ENCODE results near the gene LOXL3.

Gene LOXL3

DNA sequence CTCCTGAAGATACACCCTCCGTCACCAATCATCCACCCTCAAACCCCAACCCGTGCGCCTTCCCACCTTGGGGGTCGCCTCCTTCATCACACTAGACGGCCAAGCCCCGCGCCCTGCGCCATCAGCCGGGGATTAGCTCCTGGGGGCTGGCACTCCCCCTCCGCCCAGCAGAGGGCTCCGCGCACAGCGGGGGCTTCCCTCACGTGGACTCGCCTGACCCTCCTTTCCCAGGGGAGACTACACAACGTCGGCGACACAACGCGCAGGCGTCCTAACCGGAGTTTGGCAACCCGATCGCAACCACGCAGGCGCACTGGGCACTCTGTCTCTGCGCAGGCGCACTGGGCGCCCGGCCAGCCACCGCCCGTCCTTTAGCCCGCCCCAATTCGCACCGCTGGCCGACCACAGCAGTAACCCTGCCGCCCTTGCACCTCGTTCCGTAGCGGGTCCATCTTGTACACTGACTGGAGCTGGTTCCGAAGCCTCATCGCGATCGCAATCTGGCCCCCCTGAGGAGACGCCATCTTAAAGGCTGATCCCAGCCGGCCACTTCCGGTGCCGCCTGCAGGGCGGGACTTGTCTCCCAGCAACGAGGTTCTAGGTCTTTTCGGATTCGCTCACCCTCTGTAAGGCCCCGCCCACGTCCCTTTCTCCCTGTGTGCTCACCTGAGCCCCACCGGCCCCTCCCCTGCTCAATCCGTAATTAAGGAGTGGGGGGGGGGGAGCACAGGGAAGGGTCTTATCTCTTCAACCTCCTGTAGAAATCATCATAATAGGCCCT is 46.4 kb downstream of the LOXL3 start, which contains the start of gene PCGF1 (continued):
- TF ChIP-seq ZBTB11 (tag by site-specific recombination; conservative IDR thresholded peaks at IDR 0.05; ENCODE audit: low read depth): no peak
- peak; percentile 92 for TF ChIP-seq PRDM10 (tag by site-specific recombination; IDR thresholded peaks at IDR 0.05)
- no peak for TF ChIP-seq ZNF621 (tag by site-specific recombination; IDR thresholded peaks at IDR 0.05)
- TF ChIP-seq ZNF747 (tag by site-specific recombination; IDR thresholded peaks at IDR 0.05): no peak
- peak; percentile 92 for TF ChIP-seq ZIC2 (tag by site-specific recombination; IDR thresholded peaks at IDR 0.05)
- peak; percentile 67 for TF ChIP-seq ZEB2 (tag by site-specific recombination; IDR thresholded peaks at IDR 0.05)
- TF ChIP-seq ZNF174 (tag by site-specific recombination; IDR thresholded peaks at IDR 0.05): no peak
- TF ChIP-seq ZNF600 (tag by site-specific recombination; IDR thresholded peaks at IDR 0.05): peak; percentile 64
- TF ChIP-seq OSR2 (tag by site-specific recombination; IDR thresholded peaks at IDR 0.05): peak; percentile 13; the same call in 1 of the 2 replicates
- TF ChIP-seq ZNF830 (tag by site-specific recombination; IDR thresholded peaks at IDR 0.05; ENCODE audit: low read depth): no peak
- peak; percentile 46; the same call in 1 of the 2 replicates for TF ChIP-seq BCL11B (tag by site-specific recombination; IDR thresholded peaks at IDR 0.05; ENCODE audit: low read depth)
- no peak for TF ChIP-seq ZNF624 (tag by site-specific recombination; IDR thresholded peaks at IDR 0.05)
- TF ChIP-seq ZNF677 (tag by site-specific recombination; IDR thresholded peaks at IDR 0.05): no peak
- no peak; the same call in 1 of the 2 replicates for TF ChIP-seq KLF10 (tag by site-specific recombination; IDR thresholded peaks at IDR 0.05)
- TF ChIP-seq ZNF585B (tag by site-specific recombination; IDR thresholded peaks at IDR 0.05): peak; percentile 9; the same call in 1 of the 2 replicates
- no peak for TF ChIP-seq ZNF133 (tag by site-specific recombination; IDR thresholded peaks at IDR 0.05)
- TF ChIP-seq SETDB1 (IDR thresholded peaks at IDR 0.05; ENCODE audit: insufficient read length, low read length): no peak
- no peak for TF ChIP-seq ZSCAN16 (tag by site-specific recombination; IDR thresholded peaks at IDR 0.05)
- TF ChIP-seq, protein P1, sequence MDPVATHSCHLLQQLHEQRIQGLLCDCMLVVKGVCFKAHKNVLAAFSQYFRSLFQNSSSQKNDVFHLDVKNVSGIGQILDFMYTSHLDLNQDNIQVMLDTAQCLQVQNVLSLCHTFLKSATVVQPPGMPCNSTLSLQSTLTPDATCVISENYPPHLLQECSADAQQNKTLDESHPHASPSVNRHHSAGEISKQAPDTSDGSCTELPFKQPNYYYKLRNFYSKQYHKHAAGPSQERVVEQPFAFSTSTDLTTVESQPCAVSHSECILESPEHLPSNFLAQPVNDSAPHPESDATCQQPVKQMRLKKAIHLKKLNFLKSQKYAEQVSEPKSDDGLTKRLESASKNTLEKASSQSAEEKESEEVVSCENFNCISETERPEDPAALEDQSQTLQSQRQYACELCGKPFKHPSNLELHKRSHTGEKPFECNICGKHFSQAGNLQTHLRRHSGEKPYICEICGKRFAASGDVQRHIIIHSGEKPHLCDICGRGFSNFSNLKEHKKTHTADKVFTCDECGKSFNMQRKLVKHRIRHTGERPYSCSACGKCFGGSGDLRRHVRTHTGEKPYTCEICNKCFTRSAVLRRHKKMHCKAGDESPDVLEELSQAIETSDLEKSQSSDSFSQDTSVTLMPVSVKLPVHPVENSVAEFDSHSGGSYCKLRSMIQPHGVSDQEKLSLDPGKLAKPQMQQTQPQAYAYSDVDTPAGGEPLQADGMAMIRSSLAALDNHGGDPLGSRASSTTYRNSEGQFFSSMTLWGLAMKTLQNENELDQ (tag by site-specific recombination; IDR thresholded peaks at IDR 0.05; ENCODE audit: low read depth): no peak
- no peak for TF ChIP-seq ZNF223 (tag by site-specific recombination; IDR thresholded peaks at IDR 0.05)
- TF ChIP-seq ZSCAN5A (tag by site-specific recombination; IDR thresholded peaks at IDR 0.05): no peak
- TF ChIP-seq, protein P2, sequence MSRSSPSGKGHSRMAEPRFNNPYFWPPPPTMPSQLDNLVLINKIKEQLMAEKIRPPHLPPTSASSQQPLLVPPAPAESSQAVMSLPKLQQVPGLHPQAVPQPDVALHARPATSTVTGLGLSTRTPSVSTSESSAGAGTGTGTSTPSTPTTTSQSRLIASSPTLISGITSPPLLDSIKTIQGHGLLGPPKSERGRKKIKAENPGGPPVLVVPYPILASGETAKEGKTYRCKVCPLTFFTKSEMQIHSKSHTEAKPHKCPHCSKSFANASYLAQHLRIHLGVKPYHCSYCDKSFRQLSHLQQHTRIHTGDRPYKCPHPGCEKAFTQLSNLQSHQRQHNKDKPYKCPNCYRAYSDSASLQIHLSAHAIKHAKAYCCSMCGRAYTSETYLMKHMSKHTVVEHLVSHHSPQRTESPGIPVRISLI (tag by site-specific recombination; IDR thresholded peaks at IDR 0.05): no peak
- TF ChIP-seq SP3 (tag by site-specific recombination; IDR thresholded peaks at IDR 0.05): peak; percentile 86
- no peak for TF ChIP-seq HOXC10 (CRISPR knock-in tag; IDR thresholded peaks at IDR 0.05)
- TF ChIP-seq, protein P3, sequence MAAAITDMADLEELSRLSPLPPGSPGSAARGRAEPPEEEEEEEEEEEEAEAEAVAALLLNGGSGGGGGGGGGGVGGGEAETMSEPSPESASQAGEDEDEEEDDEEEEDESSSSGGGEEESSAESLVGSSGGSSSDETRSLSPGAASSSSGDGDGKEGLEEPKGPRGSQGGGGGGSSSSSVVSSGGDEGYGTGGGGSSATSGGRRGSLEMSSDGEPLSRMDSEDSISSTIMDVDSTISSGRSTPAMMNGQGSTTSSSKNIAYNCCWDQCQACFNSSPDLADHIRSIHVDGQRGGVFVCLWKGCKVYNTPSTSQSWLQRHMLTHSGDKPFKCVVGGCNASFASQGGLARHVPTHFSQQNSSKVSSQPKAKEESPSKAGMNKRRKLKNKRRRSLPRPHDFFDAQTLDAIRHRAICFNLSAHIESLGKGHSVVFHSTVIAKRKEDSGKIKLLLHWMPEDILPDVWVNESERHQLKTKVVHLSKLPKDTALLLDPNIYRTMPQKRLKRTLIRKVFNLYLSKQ (tag by site-specific recombination; IDR thresholded peaks at IDR 0.05; ENCODE audit: borderline replicate concordance): no peak
- TF ChIP-seq PRDM1 (tag by site-specific recombination; IDR thresholded peaks at IDR 0.05): no peak
- no peak for TF ChIP-seq ZFP41 (tag by site-specific recombination; IDR thresholded peaks at IDR 0.05; ENCODE audit: borderline replicate concordance)
